Measurements from ENCODE around the gene SPATA2L. TPM values are rescaled to one million over a fixed set of nuclear protein-coding genes. Genes with fewer than 3 reads are reported as not detected.

Gene SPATA2L
- total and polyA plus RNA-seq, 2 of the 13 experiments (the other 11 are each of a cell fraction or from before 2014, with no cell fraction given) = 9.1 to 20.7 TPM

GRCh38 chr16:89657442-89658220, 43.9 kb downstream of the SPATA2L start, which contains the start of the genes CHMP1A and SPATA33 (continued):
- TF ChIP-seq DZIP1 (CRISPR knock-in tag; IDR thresholded peaks at IDR 0.05) = peak; percentile 71; the same call in 1 of the 2 replicates
- 0 out of 2 replicates have a peak, but pooled peaks have one; percentile 37 for TF ChIP-seq ZNF703 (CRISPR knock-in tag; IDR thresholded peaks at IDR 0.05; ENCODE audit: borderline replicate concordance)
- peak; percentile 91 for TF ChIP-seq MXD4 (CRISPR knock-in tag; IDR thresholded peaks at IDR 0.05)
- TF ChIP-seq MIER2 (CRISPR knock-in tag; IDR thresholded peaks at IDR 0.05) = 0 out of 2 replicates have a peak, but pooled peaks have one; percentile 14
- TF ChIP-seq PREB (CRISPR knock-in tag; IDR thresholded peaks at IDR 0.05) = 0 out of 2 replicates have a peak, but pooled peaks have one; percentile 15
- TF ChIP-seq HHEX (CRISPR knock-in tag; IDR thresholded peaks at IDR 0.05) = no peak
- TF ChIP-seq HOXA3 (CRISPR knock-in tag; IDR thresholded peaks at IDR 0.05) = peak; percentile 88
- peak; percentile 50; the same call in 1 of the 2 replicates for TF ChIP-seq ZNF691 (CRISPR knock-in tag; IDR thresholded peaks at IDR 0.05; ENCODE audit: borderline replicate concordance, low read depth)
- TF ChIP-seq ZFP1 (CRISPR knock-in tag; IDR thresholded peaks at IDR 0.05) = peak; percentile 18; the same call in 1 of the 2 replicates
- TF ChIP-seq ZNF580 (CRISPR knock-in tag; IDR thresholded peaks at IDR 0.05; ENCODE audit: borderline replicate concordance, low read depth) = peak; percentile 77; the same call in 1 of the 2 replicates
- peak; percentile 85; the same call in 1 of the 2 replicates for TF ChIP-seq ZNF414 (CRISPR knock-in tag; IDR thresholded peaks at IDR 0.05)
- peak; percentile 55; the same call in 1 of the 2 replicates for TF ChIP-seq PCBP1 (IDR thresholded peaks at IDR 0.05; ENCODE audit: borderline replicate concordance, low read depth, low read length)
- TF ChIP-seq SNRNP70 (IDR thresholded peaks at IDR 0.05; ENCODE audit: low read depth, low read length) = no peak
- TF ChIP-seq ZNF562 (CRISPR knock-in tag; IDR thresholded peaks at IDR 0.05; ENCODE audit: borderline replicate concordance) = no peak
- TF ChIP-seq HOMEZ (CRISPR knock-in tag; IDR thresholded peaks at IDR 0.05; ENCODE audit: low read depth) = no peak
- TF ChIP-seq ELK4 (CRISPR knock-in tag; IDR thresholded peaks at IDR 0.05; ENCODE audit: borderline replicate concordance) = peak; percentile 82; the same call in 1 of the 2 replicates
- no peak; the same call in 1 of the 2 replicates for TF ChIP-seq ZNF75D (CRISPR knock-in tag; IDR thresholded peaks at IDR 0.05; ENCODE audit: borderline replicate concordance)
- TF ChIP-seq NBN (conservative IDR thresholded peaks at IDR 0.05) = no peak
